ENCODE measurements around the gene MED12L.
"Not testable (repeated sequence)": the region's sequence is repeated elsewhere in the genome, so short reads cannot be mapped to it uniquely, and the experiment has no call there.

The MED12L gene

GRCh38 chr3:151386056-151386455 is 300.6 kb downstream of the MED12L start:
- Histone ChIP-seq H3K36me3 (ENCODE audit: control insufficient read depth, insufficient read depth, low read length) (no peaks in the 10 kb centered on the region), H3K4me3 (ENCODE audit: low read depth, low read length) (no peak overlapping the region), H3K9ac (no peak overlapping the region), H3K4me1 (no peaks in the 10 kb centered on the region), H3K27me3 (ENCODE audit: control insufficient read depth, insufficient read depth, low read length) (no peaks in the 10 kb centered on the region), H3K27ac (no peak overlapping the region), H3K4me2 (ENCODE audit: low read length) (no peak overlapping the region), H2AFZ (no peak overlapping the region), H3K9me3 (ENCODE audit: control insufficient read depth, low read length) (no peaks in the 10 kb centered on the region), H3K79me2 (no peaks in the 10 kb centered on the region)
- TF ChIP-seq, protein P1, sequence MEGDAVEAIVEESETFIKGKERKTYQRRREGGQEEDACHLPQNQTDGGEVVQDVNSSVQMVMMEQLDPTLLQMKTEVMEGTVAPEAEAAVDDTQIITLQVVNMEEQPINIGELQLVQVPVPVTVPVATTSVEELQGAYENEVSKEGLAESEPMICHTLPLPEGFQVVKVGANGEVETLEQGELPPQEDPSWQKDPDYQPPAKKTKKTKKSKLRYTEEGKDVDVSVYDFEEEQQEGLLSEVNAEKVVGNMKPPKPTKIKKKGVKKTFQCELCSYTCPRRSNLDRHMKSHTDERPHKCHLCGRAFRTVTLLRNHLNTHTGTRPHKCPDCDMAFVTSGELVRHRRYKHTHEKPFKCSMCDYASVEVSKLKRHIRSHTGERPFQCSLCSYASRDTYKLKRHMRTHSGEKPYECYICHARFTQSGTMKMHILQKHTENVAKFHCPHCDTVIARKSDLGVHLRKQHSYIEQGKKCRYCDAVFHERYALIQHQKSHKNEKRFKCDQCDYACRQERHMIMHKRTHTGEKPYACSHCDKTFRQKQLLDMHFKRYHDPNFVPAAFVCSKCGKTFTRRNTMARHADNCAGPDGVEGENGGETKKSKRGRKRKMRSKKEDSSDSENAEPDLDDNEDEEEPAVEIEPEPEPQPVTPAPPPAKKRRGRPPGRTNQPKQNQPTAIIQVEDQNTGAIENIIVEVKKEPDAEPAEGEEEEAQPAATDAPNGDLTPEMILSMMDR (IDR thresholded peaks at IDR 0.05), result no peak

DNA sequence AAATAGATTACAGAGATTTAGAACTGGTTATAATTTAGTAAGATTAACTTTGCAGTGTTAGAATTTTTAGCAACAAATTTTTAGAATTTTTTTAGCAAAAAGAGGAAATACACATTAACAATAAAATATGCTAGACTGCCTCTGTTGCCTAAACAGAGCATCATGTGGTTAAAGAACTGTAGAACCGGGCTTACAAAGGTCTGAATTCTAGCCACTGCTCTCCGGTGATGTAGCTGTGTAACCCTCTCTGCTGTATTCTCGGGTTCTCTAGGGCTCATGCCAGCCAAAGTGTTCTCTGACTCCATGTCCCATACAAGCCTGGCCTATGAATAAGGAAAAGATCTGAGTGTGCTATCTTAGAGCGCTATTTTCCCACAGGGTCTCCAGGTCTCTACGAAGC is 302.0 kb downstream of the MED12L start:
- no peak overlapping the region for H3K4me2 ChIP-seq (ENCODE audit: low read length)
- no peaks in the 10 kb centered on the region for H3K4me1 ChIP-seq
- H3K79me2 ChIP-seq, result no peaks in the 10 kb centered on the region
- no peaks in the 10 kb centered on the region for H3K9me3 ChIP-seq (ENCODE audit: control insufficient read depth, low read length)
- TF ChIP-seq, protein P1 (IDR thresholded peaks at IDR 0.05), result no peak
- H3K27me3 ChIP-seq (ENCODE audit: control insufficient read depth, insufficient read depth, low read length), result no peaks in the 10 kb centered on the region
- no peak overlapping the region for H3K4me3 ChIP-seq (ENCODE audit: low read depth, low read length)
- H3K27ac ChIP-seq, result no peak overlapping the region
- H3K9ac ChIP-seq, result no peak overlapping the region
- H2AFZ ChIP-seq, result no peak overlapping the region
- no peaks in the 10 kb centered on the region for H3K36me3 ChIP-seq (ENCODE audit: control insufficient read depth, insufficient read depth, low read length)

- Histone ChIP-seq H3K79me2 (no peaks in the 10 kb centered on the region), H3K27ac (no peak overlapping the region), H3K36me3 (ENCODE audit: control insufficient read depth, insufficient read depth, low read length) (no peaks in the 10 kb centered on the region), H2AFZ (no peak overlapping the region), H3K4me2 (ENCODE audit: low read length) (no peak overlapping the region), H3K9me3 (ENCODE audit: control insufficient read depth, low read length) (no peaks in the 10 kb centered on the region), H3K4me1 (no peaks in the 10 kb centered on the region), H3K4me3 (ENCODE audit: low read depth, low read length) (no peak overlapping the region), H3K9ac (no peak overlapping the region), H3K27me3 (ENCODE audit: control insufficient read depth, insufficient read depth, low read length) (no peaks in the 10 kb centered on the region)
- TF ChIP-seq, protein P1 (IDR thresholded peaks at IDR 0.05), result no peak
Measured at GRCh38 chr3:151387842-151388241, 302.4 kb downstream of the MED12L start.

DNA sequence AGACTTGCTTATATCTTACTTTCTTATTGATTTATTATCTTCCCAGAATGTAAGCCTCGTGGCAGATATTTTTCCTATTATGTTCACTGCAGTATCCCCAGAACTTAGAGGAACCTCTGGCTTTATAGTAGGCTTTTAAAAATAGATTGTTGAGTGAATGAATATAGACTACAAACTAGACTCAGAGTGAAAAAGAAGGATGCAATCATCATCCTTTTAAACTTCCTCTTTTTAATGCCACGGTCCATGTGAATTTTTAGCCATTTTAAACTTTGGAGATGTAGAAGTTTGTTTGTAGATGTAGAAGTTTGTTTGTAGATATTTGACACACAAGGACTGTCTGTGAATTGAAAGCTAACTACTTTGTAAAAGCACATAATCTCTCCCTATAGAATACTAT is 306.3 kb downstream of the MED12L start:
- no peak overlapping the region for H3K9ac ChIP-seq
- H3K4me1 ChIP-seq, result no peaks in the 10 kb centered on the region
- H3K36me3 ChIP-seq (ENCODE audit: control insufficient read depth, insufficient read depth, low read length), result no peaks in the 10 kb centered on the region
- TF ChIP-seq, protein P1 (IDR thresholded peaks at IDR 0.05), result no peak
- no peak overlapping the region for H3K4me2 ChIP-seq (ENCODE audit: low read length)
- no peaks in the 10 kb centered on the region for H3K27me3 ChIP-seq (ENCODE audit: control insufficient read depth, insufficient read depth, low read length)
- H3K9me3 ChIP-seq (ENCODE audit: control insufficient read depth, low read length), result no peaks in the 10 kb centered on the region
- H2AFZ ChIP-seq, result no peak overlapping the region
- H3K4me3 ChIP-seq (ENCODE audit: low read depth, low read length), result no peak overlapping the region
- no peak overlapping the region for H3K27ac ChIP-seq
- no peaks in the 10 kb centered on the region for H3K79me2 ChIP-seq

- H3K79me2 ChIP-seq; H3K9me3 ChIP-seq (ENCODE audit: control insufficient read depth, low read length); H3K4me1 ChIP-seq; H3K27ac ChIP-seq; H3K4me3 ChIP-seq (ENCODE audit: low read depth, low read length); H3K9ac ChIP-seq; H3K4me2 ChIP-seq (ENCODE audit: low read length); H3K36me3 ChIP-seq (ENCODE audit: control insufficient read depth, insufficient read depth, low read length); H2AFZ ChIP-seq; H3K27me3 ChIP-seq (ENCODE audit: control insufficient read depth, insufficient read depth, low read length): not testable (repeated sequence)
Measured at GRCh38 chr3:151392191-151392590, 306.7 kb downstream of the MED12L start.
